Measurements from ENCODE around the gene GXYLT2.

DNA sequence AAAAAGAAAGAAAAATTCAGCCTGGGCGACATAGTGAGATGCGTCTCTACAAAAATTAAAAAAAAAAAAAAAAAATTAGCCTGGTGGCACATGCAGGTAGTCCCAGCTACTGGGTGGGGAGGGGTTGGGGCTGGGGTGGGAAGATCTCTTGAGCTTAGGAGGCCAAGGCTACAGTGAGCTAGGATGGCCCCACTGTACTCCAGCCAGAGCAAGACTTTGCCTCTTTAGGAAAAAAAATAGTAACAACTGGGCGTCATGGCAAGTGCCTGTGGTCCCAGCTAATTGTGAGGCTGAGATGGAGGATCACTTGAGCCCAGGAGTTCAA lies 84.8 kb downstream of the GXYLT2 start:
- no peak for TF ChIP-seq POLR2A (IDR thresholded peaks at IDR 0.05)
- TF ChIP-seq, protein P1, sequence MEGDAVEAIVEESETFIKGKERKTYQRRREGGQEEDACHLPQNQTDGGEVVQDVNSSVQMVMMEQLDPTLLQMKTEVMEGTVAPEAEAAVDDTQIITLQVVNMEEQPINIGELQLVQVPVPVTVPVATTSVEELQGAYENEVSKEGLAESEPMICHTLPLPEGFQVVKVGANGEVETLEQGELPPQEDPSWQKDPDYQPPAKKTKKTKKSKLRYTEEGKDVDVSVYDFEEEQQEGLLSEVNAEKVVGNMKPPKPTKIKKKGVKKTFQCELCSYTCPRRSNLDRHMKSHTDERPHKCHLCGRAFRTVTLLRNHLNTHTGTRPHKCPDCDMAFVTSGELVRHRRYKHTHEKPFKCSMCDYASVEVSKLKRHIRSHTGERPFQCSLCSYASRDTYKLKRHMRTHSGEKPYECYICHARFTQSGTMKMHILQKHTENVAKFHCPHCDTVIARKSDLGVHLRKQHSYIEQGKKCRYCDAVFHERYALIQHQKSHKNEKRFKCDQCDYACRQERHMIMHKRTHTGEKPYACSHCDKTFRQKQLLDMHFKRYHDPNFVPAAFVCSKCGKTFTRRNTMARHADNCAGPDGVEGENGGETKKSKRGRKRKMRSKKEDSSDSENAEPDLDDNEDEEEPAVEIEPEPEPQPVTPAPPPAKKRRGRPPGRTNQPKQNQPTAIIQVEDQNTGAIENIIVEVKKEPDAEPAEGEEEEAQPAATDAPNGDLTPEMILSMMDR (IDR thresholded peaks at IDR 0.05 in 4 of 5, conservative IDR thresholded peaks at IDR 0.05 in 1 of 5) = no peak
